GM08714 (cell line): Measurements from ENCODE around the gene DNAL4.

Experiments
- H3K4me3 ChIP-seq: fragments of 200-500 bp; sonication (Bioruptor generic); 2 replicates; pipeline ENCODE4 v1.5.1; 2014; ENCODE audit warnings: mild to moderate bottlenecking, low read length, inconsistent platforms
- ZNF274 ChIP-seq: IDR thresholded peaks from 2 replicates; pipeline ENCODE4 v1.6.1; 2012; ENCODE audit warnings: mild to moderate bottlenecking, low read depth, low read length

Gene DNAL4

GRCh38 chr22:38831166-38831945 is 37.4 kb upstream of the DNAL4 start:
- no peak for TF ChIP-seq ZNF274
- H3K4me3 ChIP-seq = no peak overlapping the region

- no peak for TF ChIP-seq ZNF274
- H3K4me3 ChIP-seq = no peak overlapping the region
These were observed 36.8 kb upstream of the DNAL4 start for GRCh38 chr22:38830845-38831108.

- no peak for TF ChIP-seq ZNF274
- H3K4me3 ChIP-seq = no peak overlapping the region
These were observed 36.3 kb upstream of the DNAL4 start for GRCh38 chr22:38830026-38830844.

GRCh38 chr22:38829485-38829884 is 35.5 kb upstream of the DNAL4 start:
- no peak for TF ChIP-seq ZNF274
- H3K4me3 ChIP-seq = no peak overlapping the region

GRCh38 chr22:38828616-38829205 is 34.8 kb upstream of the DNAL4 start:
- TF ChIP-seq ZNF274 = no peak
- no peak overlapping the region for H3K4me3 ChIP-seq

GRCh38 chr22:38828191-38828590 is 34.2 kb upstream of the DNAL4 start:
- no peak overlapping the region for H3K4me3 ChIP-seq
- TF ChIP-seq ZNF274 = no peak

- no peak for TF ChIP-seq ZNF274
- H3K4me3 ChIP-seq = no peak overlapping the region
These were observed 33.6 kb upstream of the DNAL4 start for GRCh38 chr22:38827510-38827909.

GRCh38 chr22:38826801-38827200 is 32.9 kb upstream of the DNAL4 start:
- TF ChIP-seq ZNF274 = no peak
- no peak overlapping the region for H3K4me3 ChIP-seq

- H3K4me3 ChIP-seq = no peak overlapping the region
- no peak for TF ChIP-seq ZNF274
These were observed 32.4 kb upstream of the DNAL4 start for GRCh38 chr22:38826386-38826785.

- no peak overlapping the region for H3K4me3 ChIP-seq
- TF ChIP-seq ZNF274 = no peak
These were observed 30.6 kb upstream of the DNAL4 start for GRCh38 chr22:38824585-38824984.

- no peak for TF ChIP-seq ZNF274
- H3K4me3 ChIP-seq = no peak overlapping the region
These were observed 29.7 kb upstream of the DNAL4 start for GRCh38 chr22:38823637-38824036.

GRCh38 chr22:38823076-38823475 is 29.1 kb upstream of the DNAL4 start:
- no peak overlapping the region for H3K4me3 ChIP-seq
- no peak for TF ChIP-seq ZNF274

- no peak overlapping the region for H3K4me3 ChIP-seq
- TF ChIP-seq ZNF274 = no peak
These were observed 26.1 kb upstream of the DNAL4 start for GRCh38 chr22:38820020-38820419.

GRCh38 chr22:38819387-38819940 is 25.5 kb upstream of the DNAL4 start:
- H3K4me3 ChIP-seq = no peak overlapping the region
- no peak for TF ChIP-seq ZNF274

- H3K4me3 ChIP-seq = no peak overlapping the region
- no peak for TF ChIP-seq ZNF274
These were observed 23.3 kb upstream of the DNAL4 start for GRCh38 chr22:38817196-38817595.
